ENCODE data around the gene ADARB2.

- TF ChIP-seq POLR2AphosphoS5 (IDR thresholded peaks at IDR 0.05), result no peak
- TF ChIP-seq, protein P1, sequence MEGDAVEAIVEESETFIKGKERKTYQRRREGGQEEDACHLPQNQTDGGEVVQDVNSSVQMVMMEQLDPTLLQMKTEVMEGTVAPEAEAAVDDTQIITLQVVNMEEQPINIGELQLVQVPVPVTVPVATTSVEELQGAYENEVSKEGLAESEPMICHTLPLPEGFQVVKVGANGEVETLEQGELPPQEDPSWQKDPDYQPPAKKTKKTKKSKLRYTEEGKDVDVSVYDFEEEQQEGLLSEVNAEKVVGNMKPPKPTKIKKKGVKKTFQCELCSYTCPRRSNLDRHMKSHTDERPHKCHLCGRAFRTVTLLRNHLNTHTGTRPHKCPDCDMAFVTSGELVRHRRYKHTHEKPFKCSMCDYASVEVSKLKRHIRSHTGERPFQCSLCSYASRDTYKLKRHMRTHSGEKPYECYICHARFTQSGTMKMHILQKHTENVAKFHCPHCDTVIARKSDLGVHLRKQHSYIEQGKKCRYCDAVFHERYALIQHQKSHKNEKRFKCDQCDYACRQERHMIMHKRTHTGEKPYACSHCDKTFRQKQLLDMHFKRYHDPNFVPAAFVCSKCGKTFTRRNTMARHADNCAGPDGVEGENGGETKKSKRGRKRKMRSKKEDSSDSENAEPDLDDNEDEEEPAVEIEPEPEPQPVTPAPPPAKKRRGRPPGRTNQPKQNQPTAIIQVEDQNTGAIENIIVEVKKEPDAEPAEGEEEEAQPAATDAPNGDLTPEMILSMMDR (IDR thresholded peaks at IDR 0.05), result no peak
- no peak for TF ChIP-seq POLR2A (IDR thresholded peaks at IDR 0.05)
Measured at GRCh38 chr10:1345368-1345767, 392.0 kb downstream of the ADARB2 start.
